GM18873 (cell line): Measurements from ENCODE around the gene EPHA3.
"Not testable (repeated sequence)": the region's sequence is repeated elsewhere in the genome, so short reads cannot be mapped to it uniquely, and the experiment has no call there.

Source experiments
- ATAC-seq: cut with Tn5 transposase; IDR thresholded peaks from one replicate; pipeline ENCODE4 v1.9.1; 2021; ENCODE audit warnings: mild to moderate bottlenecking, moderate library complexity, moderate number of reproducible peaks; ENCODE audit not compliant: unreplicated experiment, low FRiP score

The EPHA3 gene

GRCh38 chr3:89344076-89344475, 236.7 kb downstream of the EPHA3 start:
- ATAC-seq, result no peak

- not testable (repeated sequence) for ATAC-seq
Observed at GRCh38 chr3:89350935-89351334, 243.5 kb downstream of the EPHA3 start.

- ATAC-seq, result no peak
Observed at GRCh38 chr3:89353465-89353864, 246.0 kb downstream of the EPHA3 start.

GRCh38 chr3:89358281-89358680, 250.9 kb downstream of the EPHA3 start:
- ATAC-seq, result no peak

- no peak for ATAC-seq
Observed at GRCh38 chr3:89360156-89360555, 252.7 kb downstream of the EPHA3 start.

- ATAC-seq, result no peak
Observed at GRCh38 chr3:89362496-89362895, 255.1 kb downstream of the EPHA3 start.

GRCh38 chr3:89363171-89363570, 255.8 kb downstream of the EPHA3 start:
- no peak for ATAC-seq

- no peak for ATAC-seq
Observed at GRCh38 chr3:89364314-89364713, 256.9 kb downstream of the EPHA3 start.

- ATAC-seq, result no peak
Observed at GRCh38 chr3:89367166-89367565, 259.7 kb downstream of the EPHA3 start.

- ATAC-seq, result no peak
Observed at GRCh38 chr3:89368846-89369245, 261.4 kb downstream of the EPHA3 start.

- ATAC-seq, result no peak
Observed at GRCh38 chr3:89372456-89372855, 265.0 kb downstream of the EPHA3 start.

- ATAC-seq, result no peak
Observed at GRCh38 chr3:89373434-89373833, 266.0 kb downstream of the EPHA3 start.

- ATAC-seq, result no peak
Observed at GRCh38 chr3:89375451-89375850, 268.0 kb downstream of the EPHA3 start.

GRCh38 chr3:89380016-89380415, 272.6 kb downstream of the EPHA3 start:
- no peak for ATAC-seq

- no peak for ATAC-seq
Observed at GRCh38 chr3:89392991-89393390, 285.6 kb downstream of the EPHA3 start.

GRCh38 chr3:89395456-89395855, 288.0 kb downstream of the EPHA3 start:
- ATAC-seq, result no peak

- ATAC-seq, result no peak
Observed at GRCh38 chr3:89395996-89396395, 288.6 kb downstream of the EPHA3 start.

GRCh38 chr3:89402051-89402450, 294.6 kb downstream of the EPHA3 start:
- ATAC-seq, result no peak

- no peak for ATAC-seq
Observed at GRCh38 chr3:89405176-89405575, 297.8 kb downstream of the EPHA3 start.

- ATAC-seq, result no peak
Observed at GRCh38 chr3:89405593-89405992, 298.2 kb downstream of the EPHA3 start.

GRCh38 chr3:89411201-89411600, 303.8 kb downstream of the EPHA3 start:
- ATAC-seq, result no peak

- no peak for ATAC-seq
Observed at GRCh38 chr3:89414270-89414669, 306.8 kb downstream of the EPHA3 start.

GRCh38 chr3:89419647-89420241, 312.3 kb downstream of the EPHA3 start:
- ATAC-seq, result no peak
